ENCODE results near the gene TBC1D26. TPM values are rescaled to one million over a fixed set of nuclear protein-coding genes. Genes with fewer than 3 reads are reported as not detected.
A peak's percentile ranks its signal among the peaks of the same experiment; 100 is the strongest.
"Not testable (repeated sequence)": the region's sequence is repeated elsewhere in the genome, so short reads cannot be mapped to it uniquely, and the experiment has no call there.

The TBC1D26 gene
- total RNA-seq, 2 donors from 2014 or later = 6.0 TPM; not detected in 1

GRCh38 chr17:15777717-15778116, 45.6 kb downstream of the TBC1D26 start:
- Histone ChIP-seq H3K36me3 (no peaks in the 10 kb centered on the region), H3K27ac (no peak overlapping the region), H3K4me1 (replicated peaks) (no peaks in the 10 kb centered on the region), H3K9me3 (no peaks in the 10 kb centered on the region), H3K27me3 (replicated peaks; ENCODE audit: insufficient read depth) (no peaks in the 10 kb centered on the region), H3K4me3 (no peak overlapping the region)
- WGBS = 98% methylated on average over 4 of the region's 4 CpGs
- DNase-seq (ENCODE audit: low spot score) = no peak
- TF ChIP-seq CTCF (IDR thresholded peaks at IDR 0.05) = no peak
- no peak for TF ChIP-seq POLR2A (IDR thresholded peaks at IDR 0.05)
- no peak for TF ChIP-seq POLR2AphosphoS5 (IDR thresholded peaks at IDR 0.05)
- intact Hi-C loops (cut with DNase I) = no loop called here

GRCh38 chr17:15779119-15779518, 47.0 kb downstream of the TBC1D26 start:
- no peaks in the 10 kb centered on the region for H3K27me3 ChIP-seq (replicated peaks; ENCODE audit: insufficient read depth)
- no peak for TF ChIP-seq POLR2A (IDR thresholded peaks at IDR 0.05)
- TF ChIP-seq POLR2AphosphoS5 (IDR thresholded peaks at IDR 0.05) = no peak
- TF ChIP-seq CTCF (IDR thresholded peaks at IDR 0.05) = no peak
- no peak overlapping the region for H3K27ac ChIP-seq
- no peak overlapping the region for H3K4me3 ChIP-seq
- intact Hi-C loops (cut with DNase I) = no loop called here
- H3K36me3 ChIP-seq = no peaks in the 10 kb centered on the region
- H3K4me1 ChIP-seq (replicated peaks) = no peaks in the 10 kb centered on the region
- no peak for DNase-seq (ENCODE audit: low spot score)
- WGBS = 89% methylated on average over 1 of the region's 1 CpG
- no peaks in the 10 kb centered on the region for H3K9me3 ChIP-seq

GRCh38 chr17:15780188-15780587, 48.1 kb downstream of the TBC1D26 start:
- Histone ChIP-seq H3K36me3 (no peaks in the 10 kb centered on the region), H3K4me3 (no peak overlapping the region)
- no peak for DNase-seq (ENCODE audit: low spot score)

GRCh38 chr17:15782866-15783265, 50.8 kb downstream of the TBC1D26 start:
- no peak for TF ChIP-seq POLR2AphosphoS5 (IDR thresholded peaks at IDR 0.05)
- TF ChIP-seq POLR2A (IDR thresholded peaks at IDR 0.05) = no peak
- no peak for TF ChIP-seq CTCF (IDR thresholded peaks at IDR 0.05)

More at GRCh38 chr17:15780188-15780587, 48.1 kb downstream of the TBC1D26 start:
- Histone ChIP-seq H3K9me3 (no peaks in the 10 kb centered on the region), H3K4me1 (replicated peaks) (no peaks in the 10 kb centered on the region), H3K27ac (no peak overlapping the region), H3K27me3 (replicated peaks; ENCODE audit: insufficient read depth) (no peaks in the 10 kb centered on the region)
- intact Hi-C loops (cut with DNase I) = no loop called here
- no peak for TF ChIP-seq CTCF (IDR thresholded peaks at IDR 0.05)
- TF ChIP-seq POLR2A (IDR thresholded peaks at IDR 0.05) = no peak
- TF ChIP-seq POLR2AphosphoS5 (IDR thresholded peaks at IDR 0.05) = no peak

GRCh38 chr17:15783461-15783860, 51.4 kb downstream of the TBC1D26 start:
- H3K27ac ChIP-seq = no peak overlapping the region
- no peaks in the 10 kb centered on the region for H3K27me3 ChIP-seq (replicated peaks; ENCODE audit: insufficient read depth)
- WGBS = 80% methylated on average over 2 of the region's 2 CpGs
- no peaks in the 10 kb centered on the region for H3K4me1 ChIP-seq (replicated peaks)
- intact Hi-C loops (cut with DNase I) = no loop called here
- no peaks in the 10 kb centered on the region for H3K9me3 ChIP-seq
- no peak for DNase-seq (ENCODE audit: low spot score)
- no peak overlapping the region for H3K4me3 ChIP-seq
- H3K36me3 ChIP-seq = no peaks in the 10 kb centered on the region
- TF ChIP-seq POLR2AphosphoS5 (IDR thresholded peaks at IDR 0.05) = no peak
- TF ChIP-seq CTCF (IDR thresholded peaks at IDR 0.05) = no peak
- no peak for TF ChIP-seq POLR2A (IDR thresholded peaks at IDR 0.05)

More at GRCh38 chr17:15782866-15783265, 50.8 kb downstream of the TBC1D26 start:
- 8% methylated on average over 32 of the region's 32 CpGs for WGBS
- Histone ChIP-seq H3K27ac (peak overlapping the region in 1 of 2 donors; percentile 47), H3K27me3 (replicated peaks; ENCODE audit: insufficient read depth) (no peaks in the 10 kb centered on the region), H3K36me3 (no peaks in the 10 kb centered on the region), H3K4me3 (peak overlapping the region; percentile 21 to 27), H3K4me1 (replicated peaks) (no peaks in the 10 kb centered on the region), H3K9me3 (no peaks in the 10 kb centered on the region)
- intact Hi-C loops (cut with DNase I) = no loop called here
- no peak for DNase-seq (ENCODE audit: low spot score)

- H3K36me3 ChIP-seq; H3K9me3 ChIP-seq; DNase-seq (ENCODE audit: low spot score); H3K27ac ChIP-seq; intact Hi-C loops (cut with DNase I); H3K4me3 ChIP-seq; H3K27me3 ChIP-seq (replicated peaks; ENCODE audit: insufficient read depth); H3K4me1 ChIP-seq (replicated peaks): not testable (repeated sequence)
- 72% methylated on average over 2 of the region's 2 CpGs for WGBS
These were observed 52.3 kb downstream of the TBC1D26 start for GRCh38 chr17:15784351-15784750.

GRCh38 chr17:15787363-15788075, 55.4 kb downstream of the TBC1D26 start:
- H3K27ac ChIP-seq; intact Hi-C loops (cut with DNase I); H3K4me3 ChIP-seq; DNase-seq (ENCODE audit: low spot score); H3K27me3 ChIP-seq (replicated peaks; ENCODE audit: insufficient read depth); H3K9me3 ChIP-seq; H3K4me1 ChIP-seq (replicated peaks); H3K36me3 ChIP-seq: not testable (repeated sequence)
- WGBS = 94% methylated on average over 29 of the region's 29 CpGs
